Measurements from ENCODE around the gene MROH9.

Gene MROH9

DNA sequence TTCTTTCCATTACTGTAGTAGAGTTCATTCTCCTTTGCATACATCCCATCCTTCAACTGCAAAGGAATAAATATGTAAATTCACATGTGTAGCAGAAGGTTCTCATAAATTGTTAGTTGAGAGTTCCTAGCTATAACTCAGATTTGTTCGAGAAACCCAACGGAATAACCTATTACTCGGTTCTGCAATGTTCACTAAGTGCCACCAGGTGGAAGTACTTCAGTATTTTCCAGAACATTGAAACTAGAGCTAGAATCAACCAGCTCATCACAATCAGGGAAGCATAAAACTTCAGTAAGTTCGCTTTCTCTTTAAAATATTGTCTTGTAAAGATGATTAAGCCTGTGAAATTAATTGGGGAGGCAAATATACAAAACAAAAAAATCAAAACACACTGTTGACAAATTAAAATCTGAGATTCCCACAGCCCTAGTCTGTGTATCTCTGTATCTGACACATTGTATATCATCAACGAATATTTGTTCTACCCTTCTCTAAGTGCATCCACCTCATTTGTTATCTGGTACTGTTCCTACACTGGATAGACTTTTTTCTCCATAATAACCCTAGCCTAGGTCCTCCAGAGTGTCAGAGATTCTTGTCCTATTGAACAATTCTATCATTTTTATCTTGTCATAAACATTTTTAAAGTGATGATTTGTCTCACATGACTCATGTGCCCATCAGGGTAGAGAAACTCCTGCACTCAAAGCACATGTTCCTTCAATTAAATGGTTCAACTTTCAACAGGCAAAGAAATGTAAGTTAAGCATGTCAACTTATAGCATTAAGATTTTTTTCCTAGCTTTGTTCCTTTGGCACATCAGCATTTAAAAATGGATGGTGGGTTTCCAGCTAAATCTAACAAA, 31.9 kb downstream of the MROH9 start:
- DNase-seq (ENCODE audit: low read depth): no peak

DNA sequence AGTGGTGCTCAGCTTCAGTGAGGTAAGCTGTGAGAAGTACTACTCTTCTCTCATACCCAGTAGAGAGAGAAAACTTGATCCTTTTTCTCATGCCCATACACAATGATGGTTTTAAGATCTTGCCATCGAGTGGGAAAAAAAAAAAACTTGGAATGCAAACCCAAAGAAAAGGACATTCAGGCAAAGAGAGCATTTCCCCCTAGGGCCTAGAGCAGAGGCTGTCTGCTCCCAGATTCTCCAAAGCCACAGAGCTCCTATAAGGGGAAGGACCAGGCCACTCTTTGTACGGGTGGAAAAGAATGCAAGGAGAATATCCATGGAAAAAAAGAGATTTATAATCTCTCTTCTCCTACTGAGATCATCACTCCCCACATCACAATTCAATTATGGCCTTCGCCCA, 34.9 kb downstream of the MROH9 start:
- no peak for DNase-seq (ENCODE audit: low read depth)

DNA sequence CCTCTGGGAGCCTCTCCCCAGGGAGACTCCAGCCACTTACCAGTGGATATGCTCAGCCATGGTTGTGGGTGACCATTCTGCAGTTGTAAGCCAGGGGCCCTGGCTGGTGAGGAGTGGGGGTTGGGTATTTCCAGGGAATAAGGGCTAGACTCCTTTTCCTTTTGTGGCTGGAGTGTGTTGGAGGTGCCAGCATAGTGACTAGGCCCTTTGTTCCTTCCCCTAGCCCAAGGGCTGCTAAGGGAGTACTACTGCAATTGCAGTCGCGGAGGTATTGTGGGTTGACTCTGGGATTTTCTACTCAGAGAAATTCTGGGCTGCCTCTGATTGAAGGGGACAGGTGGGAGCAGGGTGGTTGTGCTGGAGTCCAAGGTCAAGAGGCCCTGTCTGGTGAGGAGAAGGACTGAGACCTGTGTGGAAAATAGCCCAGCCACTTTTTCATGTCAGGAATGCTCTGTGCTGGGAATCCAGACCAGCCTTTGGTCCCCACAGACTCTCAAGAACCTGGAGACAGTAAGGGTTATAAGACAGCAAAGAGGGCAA, 43.1 kb downstream of the MROH9 start:
- no peak for DNase-seq (ENCODE audit: low read depth)

DNA sequence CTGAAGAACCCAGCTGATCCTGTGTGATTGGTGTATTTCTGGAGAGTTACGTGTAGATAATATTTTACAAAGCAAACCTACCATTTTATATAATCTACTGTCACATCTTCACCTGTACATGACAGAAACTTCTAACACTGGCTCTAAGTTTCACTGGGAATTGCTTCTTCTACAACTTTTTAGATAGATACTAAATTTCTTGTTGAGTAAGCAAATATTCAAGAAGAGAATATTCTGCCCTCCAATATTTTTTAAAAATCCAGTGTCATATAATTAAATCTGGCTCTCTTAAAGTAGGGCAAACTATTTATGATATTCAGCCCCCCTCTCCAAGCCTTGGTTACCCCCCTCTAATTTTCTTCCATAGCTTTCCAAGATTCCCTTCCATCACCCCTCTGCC, 50.1 kb downstream of the MROH9 start:
- no peak for DNase-seq (ENCODE audit: low read depth)

DNA sequence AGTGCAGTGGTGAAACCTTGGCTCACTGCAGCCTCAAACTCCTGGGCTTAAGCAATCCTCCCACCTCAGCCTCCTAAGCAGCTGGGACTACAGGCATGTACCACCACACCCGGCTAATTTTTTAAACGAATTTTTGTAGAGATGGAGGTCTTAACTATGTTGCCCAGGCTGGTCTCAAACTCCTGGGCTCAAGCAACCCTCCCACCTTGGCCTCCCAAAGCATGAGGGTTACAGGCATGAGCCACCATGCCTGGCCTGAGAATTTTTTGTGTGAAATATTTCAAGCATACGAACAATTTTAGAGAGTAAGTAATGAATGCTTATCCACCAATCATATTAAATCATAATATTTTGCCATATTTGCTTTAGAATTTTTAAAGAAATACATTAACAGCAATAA, 51.6 kb downstream of the MROH9 start:
- DNase-seq (ENCODE audit: low read depth): no peak

DNA sequence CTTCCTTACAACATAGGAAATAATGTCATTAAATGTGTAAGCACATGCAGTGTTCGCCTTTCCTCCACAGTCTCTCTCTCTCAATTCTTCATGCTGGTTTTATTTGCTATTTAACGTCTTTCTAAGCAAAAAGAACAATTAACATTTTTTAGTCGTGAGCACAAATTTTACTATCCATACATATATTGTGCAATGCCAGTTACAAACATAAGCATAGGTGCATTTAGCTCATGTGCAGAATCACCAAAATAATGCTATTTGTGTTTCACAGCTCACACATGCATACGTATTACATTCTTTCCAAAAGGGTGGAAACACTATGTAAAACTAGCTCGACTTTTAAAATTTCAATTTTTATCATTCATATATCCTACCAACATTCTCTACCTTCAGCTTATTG, 52.1 kb downstream of the MROH9 start:
- DNase-seq (ENCODE audit: low read depth): no peak

DNA sequence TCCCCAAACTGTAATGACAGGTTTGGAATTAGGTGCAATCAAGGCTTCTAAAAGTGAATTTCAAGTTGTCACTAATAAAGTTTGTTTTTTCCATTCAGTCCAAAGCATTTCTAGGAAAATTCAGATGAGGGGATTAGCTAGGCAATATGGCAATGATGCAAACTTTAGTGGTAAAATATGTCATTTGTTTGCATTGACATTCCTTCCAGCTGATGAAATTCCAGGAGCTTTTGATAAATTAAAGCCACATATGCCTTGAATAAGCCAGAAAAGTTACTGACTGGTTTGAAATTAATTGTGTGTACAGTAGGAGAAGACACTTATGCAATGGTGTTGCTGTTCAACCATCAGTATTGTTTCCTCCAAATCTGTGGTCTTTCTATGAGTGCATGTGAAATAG, 57.8 kb downstream of the MROH9 start:
- no peak for DNase-seq (ENCODE audit: low read depth)

GRCh38 chr1:170993717-170994116, 58.4 kb downstream of the MROH9 start:
- DNase-seq (ENCODE audit: low read depth): no peak

DNA sequence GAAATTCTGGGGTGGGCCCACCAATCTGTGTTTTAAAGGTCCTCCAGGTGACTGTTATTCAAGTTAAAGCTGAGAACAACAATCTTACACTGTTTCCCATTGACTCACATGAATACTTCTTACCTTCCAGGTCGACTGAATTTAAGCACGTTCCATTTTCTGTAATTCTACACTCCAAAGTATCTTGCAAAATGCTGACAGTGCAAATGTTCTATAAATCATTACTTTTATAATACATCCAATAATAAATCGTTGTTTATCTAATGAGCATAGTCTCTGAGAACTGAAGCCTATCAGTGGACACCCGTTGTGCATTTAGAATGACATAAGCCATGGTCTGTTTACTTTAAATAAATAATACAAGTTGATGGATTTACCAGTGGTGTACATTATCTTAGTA, 79.5 kb downstream of the MROH9 start:
- no peak for DNase-seq (ENCODE audit: low read depth)

DNA sequence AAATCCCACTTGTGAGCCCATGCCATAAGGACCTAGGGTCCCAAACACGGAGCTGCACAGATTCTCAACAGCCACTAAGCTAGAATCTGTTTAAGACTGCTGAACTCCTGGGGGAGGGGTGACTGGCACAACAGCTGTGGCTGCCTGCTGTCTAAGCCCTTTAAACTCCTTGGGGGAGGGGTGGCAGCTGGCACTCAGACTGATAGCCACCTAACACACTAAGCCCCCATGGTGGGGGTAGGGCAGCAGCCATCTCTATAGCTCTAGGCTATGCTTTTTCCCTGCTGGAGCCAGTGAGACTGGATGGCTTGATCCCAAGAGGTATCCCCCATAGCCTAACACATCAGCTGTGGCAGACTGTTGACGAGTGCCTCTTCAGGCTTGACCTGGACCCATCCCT, 82.1 kb downstream of the MROH9 start:
- DNase-seq (ENCODE audit: low read depth): no peak

GRCh38 chr1:171019971-171020370, 84.6 kb downstream of the MROH9 start:
- DNase-seq (ENCODE audit: low read depth): no peak

GRCh38 chr1:171032822-171033702, 97.7 kb downstream of the MROH9 start:
- DNase-seq (ENCODE audit: low read depth): no peak

DNA sequence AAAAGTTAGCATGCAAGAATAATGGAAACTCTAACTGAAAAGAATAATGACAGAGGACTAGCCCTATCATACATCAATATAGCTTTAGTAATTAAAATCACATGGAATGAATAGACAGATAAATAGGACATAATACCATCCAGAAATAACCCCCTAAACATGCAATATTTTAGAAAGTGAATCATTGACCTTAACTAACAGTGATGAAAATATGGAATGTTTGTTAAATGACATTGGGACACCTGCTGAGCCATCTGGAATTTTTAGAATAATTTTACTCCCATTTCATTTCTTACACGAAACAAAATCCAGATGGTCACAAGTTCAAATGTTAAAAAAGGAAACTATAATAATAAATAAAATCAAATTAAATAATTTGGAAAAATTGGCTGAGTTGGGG, 102.3 kb downstream of the MROH9 start:
- DNase-seq (ENCODE audit: low read depth): no peak

DNA sequence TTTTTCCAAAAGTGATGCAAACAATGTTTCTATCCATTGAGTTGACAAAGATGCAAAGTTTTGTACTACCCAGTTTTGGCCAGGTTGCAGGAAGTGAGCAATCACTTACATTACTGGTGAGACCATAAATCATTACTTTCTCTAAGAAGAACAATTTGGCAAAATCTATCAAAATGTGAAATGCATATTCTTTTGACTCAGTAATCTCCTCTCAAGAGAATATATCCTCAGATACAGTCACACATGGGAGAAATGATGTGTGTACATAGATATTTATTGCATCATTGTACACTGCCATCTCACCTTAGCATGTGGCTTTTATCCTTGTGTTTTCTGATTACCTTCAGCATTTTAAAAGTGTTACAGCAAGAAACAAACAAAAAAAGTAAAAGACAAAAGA, 103.0 kb downstream of the MROH9 start:
- no peak for DNase-seq (ENCODE audit: low read depth)

- no peak for DNase-seq (ENCODE audit: low read depth)
These were observed 112.7 kb downstream of the MROH9 start for GRCh38 chr1:171048014-171048413.

DNA sequence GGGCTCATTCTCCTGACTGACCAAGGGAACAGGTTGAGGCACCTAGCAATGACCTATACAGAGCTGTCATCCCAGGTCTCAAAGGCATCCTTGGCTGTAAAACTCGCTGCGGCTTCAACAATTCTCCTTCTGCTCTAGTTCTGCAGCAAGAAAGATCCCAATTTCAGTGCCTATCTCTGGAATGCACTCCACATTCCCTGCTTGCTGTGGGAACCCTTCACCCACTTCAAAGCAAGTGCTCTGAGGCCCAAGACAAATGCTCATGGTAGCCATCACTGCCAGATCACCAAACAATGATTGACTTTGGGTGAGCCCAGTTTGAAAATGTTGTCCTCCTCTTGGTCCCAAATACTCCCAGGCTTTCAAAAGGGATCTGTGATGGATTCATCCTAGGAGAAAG, 117.6 kb downstream of the MROH9 start:
- no peak for DNase-seq (ENCODE audit: low read depth)

GRCh38 chr1:171055966-171056643, 120.8 kb downstream of the MROH9 start:
- no peak for DNase-seq (ENCODE audit: low read depth)

GRCh38 chr1:171061425-171062143, 126.2 kb downstream of the MROH9 start:
- DNase-seq (ENCODE audit: low read depth): no peak

- no peak for DNase-seq (ENCODE audit: low read depth)
These were observed 127.6 kb downstream of the MROH9 start for GRCh38 chr1:171062902-171063301.

DNA sequence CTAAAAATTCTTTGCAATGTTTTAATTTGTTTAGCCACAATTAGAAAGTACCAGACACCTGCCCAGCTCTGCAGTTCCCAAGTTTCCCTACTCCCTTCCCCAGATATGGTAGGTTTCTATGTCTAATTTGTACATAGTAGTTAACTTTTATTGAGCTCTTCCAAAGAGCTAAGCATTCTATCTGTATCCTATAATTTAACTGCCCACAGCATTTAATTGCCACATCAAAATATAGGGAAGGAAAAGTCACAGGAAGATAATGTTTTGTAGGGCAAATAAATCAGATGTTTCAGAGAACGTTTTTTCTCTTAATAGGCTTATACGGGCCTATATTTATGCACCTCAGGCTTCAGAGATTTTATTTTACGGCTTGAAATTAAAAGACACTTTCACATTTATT, 139.7 kb downstream of the MROH9 start:
- DNase-seq (ENCODE audit: low read depth): no peak

DNA sequence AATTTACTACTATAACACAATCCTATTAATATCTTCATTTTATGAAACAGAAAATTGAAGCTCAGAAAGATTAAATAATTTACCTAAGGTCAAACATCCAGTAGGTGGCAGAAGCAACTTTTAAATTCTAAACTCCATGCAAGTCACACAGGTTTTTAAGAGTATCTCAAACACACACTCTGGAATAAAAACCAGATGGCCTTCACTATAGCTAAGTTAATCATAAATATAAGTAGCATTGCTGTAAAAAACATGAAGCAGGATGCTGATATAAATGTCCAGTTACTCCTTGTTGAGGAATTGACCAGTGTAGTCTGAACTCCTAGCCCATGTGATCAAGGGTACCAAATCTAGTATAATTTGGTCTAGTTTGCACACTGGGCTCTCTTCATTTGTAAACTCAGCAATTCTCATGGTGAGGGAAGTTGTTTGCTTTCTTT, 146.0 kb downstream of the MROH9 start:
- no peak for DNase-seq (ENCODE audit: low read depth)

GRCh38 chr1:171081763-171082201, 146.4 kb downstream of the MROH9 start:
- no peak for DNase-seq (ENCODE audit: low read depth)
